Tibial nerve (tissue), 3 donors: Measurements from ENCODE around the gene ATP2A3.

ENCODE experiments used
- POLR2A ChIP-seq, 2 donors: fragments of 450-650 bp; IDR thresholded peaks; one replicate each; pipeline ENCODE4 v1.6.1; 2017; ENCODE audit warnings: antibody characterized with exemption in 2 of 2, mild to moderate bottlenecking in 2 of 2, moderate library complexity in 2 of 2
- TF ChIP-seq, protein P1 (sequence below), 5 experiments: fragments of 200-600 bp in 3 of 5; fragments of 450-650 bp in 2 of 5; sonication (generic) in 3 of 5; IDR thresholded peaks; one replicate each; pipeline ENCODE4 v1.5.1; 2016 to 2019; ENCODE audit warnings: antibody characterized with exemption in 5 of 5, mild to moderate bottlenecking in 3 of 5, moderate library complexity in 2 of 5

DNA sequence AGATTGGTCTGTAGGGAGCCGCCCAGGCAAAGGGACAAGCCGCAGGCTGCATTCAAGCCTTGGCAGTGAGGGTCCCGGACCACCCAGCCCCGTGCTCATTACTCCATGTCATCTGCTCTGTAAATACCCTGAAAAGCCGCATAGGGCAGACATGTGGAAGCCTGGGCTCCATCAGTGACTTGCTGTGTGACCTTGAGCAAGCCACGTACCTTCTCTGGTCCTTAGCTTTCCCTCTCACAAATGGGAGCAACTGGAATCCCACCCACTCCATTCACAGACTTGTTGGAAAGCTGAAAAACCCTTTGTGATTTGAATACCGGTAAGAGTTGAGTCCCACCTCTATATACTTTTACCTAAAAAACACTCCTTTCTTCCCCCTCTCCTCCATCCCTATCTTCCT lies 83.3 kb downstream of the ATP2A3 start:
- TF ChIP-seq, protein P1, sequence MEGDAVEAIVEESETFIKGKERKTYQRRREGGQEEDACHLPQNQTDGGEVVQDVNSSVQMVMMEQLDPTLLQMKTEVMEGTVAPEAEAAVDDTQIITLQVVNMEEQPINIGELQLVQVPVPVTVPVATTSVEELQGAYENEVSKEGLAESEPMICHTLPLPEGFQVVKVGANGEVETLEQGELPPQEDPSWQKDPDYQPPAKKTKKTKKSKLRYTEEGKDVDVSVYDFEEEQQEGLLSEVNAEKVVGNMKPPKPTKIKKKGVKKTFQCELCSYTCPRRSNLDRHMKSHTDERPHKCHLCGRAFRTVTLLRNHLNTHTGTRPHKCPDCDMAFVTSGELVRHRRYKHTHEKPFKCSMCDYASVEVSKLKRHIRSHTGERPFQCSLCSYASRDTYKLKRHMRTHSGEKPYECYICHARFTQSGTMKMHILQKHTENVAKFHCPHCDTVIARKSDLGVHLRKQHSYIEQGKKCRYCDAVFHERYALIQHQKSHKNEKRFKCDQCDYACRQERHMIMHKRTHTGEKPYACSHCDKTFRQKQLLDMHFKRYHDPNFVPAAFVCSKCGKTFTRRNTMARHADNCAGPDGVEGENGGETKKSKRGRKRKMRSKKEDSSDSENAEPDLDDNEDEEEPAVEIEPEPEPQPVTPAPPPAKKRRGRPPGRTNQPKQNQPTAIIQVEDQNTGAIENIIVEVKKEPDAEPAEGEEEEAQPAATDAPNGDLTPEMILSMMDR (IDR thresholded peaks at IDR 0.05): no peak
- no peak for TF ChIP-seq POLR2A (IDR thresholded peaks at IDR 0.05)
